Kidney epithelial cell (primary cell): ENCODE data around the gene ZDHHC14. TPM values are rescaled to one million over a fixed set of nuclear protein-coding genes. Genes with fewer than 3 reads are reported as not detected.

Experiments
- DNase-seq: peaks from one replicate; pipeline ENCODE4 v3.0.0-alpha.2; 2010; ENCODE audit warnings: low read depth
- H3K27me3 ChIP-seq: 2 replicates; pipeline ENCODE4 v1.6.0; 2011; ENCODE audit warnings: low read length; ENCODE audit not compliant: control insufficient read depth, insufficient read depth
- H3K36me3 ChIP-seq: 2 replicates; pipeline ENCODE4 v1.5.1; 2011; ENCODE audit warnings: low read length; ENCODE audit not compliant: control insufficient read depth, insufficient read depth
- H3K4me3 ChIP-seq: 2 replicates; pipeline ENCODE4 v1.5.1; 2011; ENCODE audit warnings: low read depth, mild to moderate bottlenecking, control low read depth, low read length
- CTCF ChIP-seq: IDR thresholded peaks from 2 replicates; pipeline ENCODE4 v1.5.1; 2011; ENCODE audit warnings: mild to moderate bottlenecking, moderate library complexity, low read length, control low read depth, inconsistent platforms; ENCODE audit not compliant: insufficient read depth, poor library complexity, severe bottlenecking
- total RNA-seq: library from RNA; depleted of rRNA; stranded (reverse); fragments of >200 nt; gene quantifications from 2 replicates; pipeline ENCODE4 v1.2.3, GENCODE V29; 2015

The ZDHHC14 gene
- total RNA-seq, 1 donor from 2014 or later: 9.7 TPM

GRCh38 chr6:157615951-157616350, 235.0 kb downstream of the ZDHHC14 start:
- H3K36me3 ChIP-seq: no peaks in the 10 kb centered on the region
- no peak for DNase-seq
- no peak for TF ChIP-seq CTCF
- no peaks in the 10 kb centered on the region for H3K27me3 ChIP-seq
- H3K4me3 ChIP-seq: no peak overlapping the region

- no peak for DNase-seq
- no peaks in the 10 kb centered on the region for H3K36me3 ChIP-seq
- H3K4me3 ChIP-seq: no peak overlapping the region
- no peaks in the 10 kb centered on the region for H3K27me3 ChIP-seq
- no peak for TF ChIP-seq CTCF
Observed at GRCh38 chr6:157620944-157621343, 240.0 kb downstream of the ZDHHC14 start.

- no peak for DNase-seq
- H3K27me3 ChIP-seq: no peaks in the 10 kb centered on the region
- TF ChIP-seq CTCF: no peak
Observed at GRCh38 chr6:157621406-157621805, 240.4 kb downstream of the ZDHHC14 start.

DNA sequence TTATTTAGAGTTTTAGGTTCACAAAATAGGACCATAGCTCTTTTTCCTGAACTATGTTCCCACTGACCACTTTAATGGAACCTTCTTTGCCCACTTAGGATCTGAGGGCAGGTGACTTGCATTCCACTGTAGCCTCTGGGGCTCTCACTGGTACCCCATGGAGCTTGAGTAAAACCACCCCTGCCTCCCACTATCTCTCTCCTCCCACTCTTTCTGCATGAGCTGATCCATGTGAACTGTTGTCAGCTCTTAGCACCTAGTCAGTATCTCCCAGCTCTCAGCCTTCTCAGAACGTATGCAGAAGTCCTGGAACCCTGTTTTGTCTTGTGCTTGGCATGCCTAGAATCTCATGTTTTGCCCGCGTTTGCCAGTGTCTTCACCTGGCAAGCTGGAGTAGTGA, 241.4 kb downstream of the ZDHHC14 start:
- DNase-seq: no peak

More at GRCh38 chr6:157621406-157621805, 240.4 kb downstream of the ZDHHC14 start:
- no peaks in the 10 kb centered on the region for H3K36me3 ChIP-seq
- no peak overlapping the region for H3K4me3 ChIP-seq

DNA sequence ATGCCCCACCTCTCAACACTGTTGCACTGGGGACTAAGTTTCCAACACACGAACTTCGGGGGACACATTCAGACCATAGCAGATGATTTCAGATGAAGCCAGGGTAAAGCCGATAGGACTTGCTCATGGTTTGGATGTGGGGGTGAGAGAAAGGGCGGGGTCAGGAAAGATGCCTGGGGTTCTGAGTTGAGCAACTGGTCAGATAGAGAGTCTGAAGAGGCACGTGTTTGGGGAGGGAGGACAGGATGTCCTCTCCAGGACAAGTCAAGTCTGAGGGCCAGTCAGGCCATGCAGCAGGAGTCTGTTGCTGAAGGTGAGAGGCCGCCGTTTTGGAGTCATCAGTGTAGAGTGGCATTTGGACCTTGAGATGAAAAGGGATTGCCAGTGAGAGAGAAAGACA, 244.1 kb downstream of the ZDHHC14 start:
- no peak for DNase-seq
- TF ChIP-seq CTCF: no peak
- H3K36me3 ChIP-seq: no peaks in the 10 kb centered on the region
- H3K27me3 ChIP-seq: no peaks in the 10 kb centered on the region
- no peak overlapping the region for H3K4me3 ChIP-seq

More for the DNA sequence above, 241.4 kb downstream of the ZDHHC14 start:
- no peak for TF ChIP-seq CTCF
- Histone ChIP-seq H3K4me3 (no peak overlapping the region), H3K36me3 (no peaks in the 10 kb centered on the region), H3K27me3 (no peaks in the 10 kb centered on the region)

- Histone ChIP-seq H3K4me3 (no peak overlapping the region), H3K27me3 (no peaks in the 10 kb centered on the region), H3K36me3 (no peaks in the 10 kb centered on the region)
- no peak for DNase-seq
- TF ChIP-seq CTCF: no peak
Observed at GRCh38 chr6:157625764-157626163, 244.8 kb downstream of the ZDHHC14 start.
